Activated naive CD4-positive, alpha-beta T cell treated with Interleukin-2 at 50 U/mL for 16 hours (primary cell): ENCODE results near the gene KLRC3.
"Not testable (repeated sequence)": the region's sequence is repeated elsewhere in the genome, so short reads cannot be mapped to it uniquely, and the experiment has no call there.

ENCODE experiments used
- DNase-seq: peaks from one replicate; pipeline ENCODE4 v3.0.0-alpha.2; 2020

Gene KLRC3

DNA sequence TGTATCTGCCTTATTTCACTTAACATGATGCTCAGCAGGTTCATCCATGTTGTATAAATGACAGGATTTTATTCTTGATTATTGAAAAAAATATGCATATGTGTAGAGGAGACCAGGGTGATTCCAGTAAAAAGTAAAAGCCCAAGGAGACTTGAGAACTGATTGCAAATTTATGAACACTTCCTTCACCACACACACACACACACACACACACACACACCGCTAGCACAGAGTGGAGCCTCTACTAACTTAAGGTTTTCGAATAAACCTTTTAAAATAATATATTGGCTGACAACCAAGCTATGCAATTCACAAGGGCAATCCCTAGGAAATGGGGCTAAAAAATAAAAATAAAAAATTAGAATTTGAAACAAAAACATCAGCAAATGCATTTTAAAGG, 22.2 kb downstream of the KLRC3 start:
- DNase-seq, result no peak

DNA sequence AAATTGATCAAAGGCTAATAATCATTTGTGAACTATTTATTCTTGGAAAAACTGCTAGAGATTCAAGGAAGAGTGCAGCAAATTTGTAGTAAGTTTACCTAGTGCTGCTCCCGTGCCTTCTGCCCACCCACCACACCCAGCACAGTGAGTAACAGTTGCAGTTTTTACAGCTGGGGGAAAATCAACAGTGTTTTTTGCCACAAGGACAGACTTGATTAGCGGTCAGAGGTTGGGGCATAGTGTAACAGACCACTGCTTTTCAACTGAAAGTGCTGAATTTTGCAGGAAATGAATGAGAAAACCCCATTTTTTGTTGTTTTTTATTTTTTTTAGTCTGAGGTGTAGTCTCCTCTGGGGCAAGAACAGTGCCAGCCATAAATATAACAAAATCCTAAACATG, 23.1 kb downstream of the KLRC3 start:
- no peak for DNase-seq

DNA sequence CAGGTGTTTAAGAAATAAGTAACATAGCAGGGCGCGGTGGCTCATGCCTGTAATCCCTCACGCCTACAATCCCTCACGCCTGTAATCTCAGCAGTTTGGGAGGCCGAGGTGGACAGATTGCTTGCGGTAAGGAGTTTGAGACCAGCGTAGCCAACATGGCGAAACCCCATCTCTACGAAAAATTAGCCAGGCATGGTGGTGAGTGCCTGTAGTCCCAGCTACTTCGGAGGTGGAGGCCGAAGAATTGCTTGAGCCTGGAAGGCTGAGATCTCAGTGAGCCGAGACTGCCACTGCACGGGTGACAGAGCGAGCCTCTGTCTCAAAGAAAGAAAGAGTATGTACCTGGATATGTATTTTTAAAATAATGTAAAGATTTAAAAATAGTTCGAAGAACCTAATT, 24.2 kb downstream of the KLRC3 start:
- not testable (repeated sequence) for DNase-seq

DNA sequence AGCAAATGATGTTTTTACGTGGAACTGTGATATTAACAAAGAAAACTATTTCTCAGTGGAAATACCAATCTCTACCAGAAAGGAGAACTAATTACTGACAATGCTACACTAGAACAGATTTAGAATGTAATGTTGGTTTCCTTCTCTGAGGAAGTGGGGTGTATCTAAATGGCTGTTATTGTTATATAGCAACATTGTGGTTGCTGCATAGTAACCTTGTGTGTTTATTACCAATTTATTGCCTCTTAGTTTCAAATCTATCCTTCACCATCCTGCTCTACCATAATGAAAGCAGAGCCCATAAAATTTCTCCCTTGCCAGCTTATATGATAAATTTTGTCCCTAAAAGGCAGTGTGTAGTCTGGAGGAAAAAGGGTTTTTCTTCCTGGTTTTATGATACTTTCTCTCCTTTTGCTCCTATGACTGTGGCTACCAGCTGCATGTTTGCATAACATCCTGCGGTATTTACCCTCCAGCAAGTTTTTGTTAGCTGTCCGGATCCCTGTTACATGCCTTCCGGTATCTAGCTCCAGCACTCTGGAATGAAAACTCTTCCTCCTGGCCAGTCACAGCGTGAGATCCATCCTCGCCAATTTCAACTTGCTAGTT, 24.9 kb downstream of the KLRC3 start:
- DNase-seq, result no peak

DNA sequence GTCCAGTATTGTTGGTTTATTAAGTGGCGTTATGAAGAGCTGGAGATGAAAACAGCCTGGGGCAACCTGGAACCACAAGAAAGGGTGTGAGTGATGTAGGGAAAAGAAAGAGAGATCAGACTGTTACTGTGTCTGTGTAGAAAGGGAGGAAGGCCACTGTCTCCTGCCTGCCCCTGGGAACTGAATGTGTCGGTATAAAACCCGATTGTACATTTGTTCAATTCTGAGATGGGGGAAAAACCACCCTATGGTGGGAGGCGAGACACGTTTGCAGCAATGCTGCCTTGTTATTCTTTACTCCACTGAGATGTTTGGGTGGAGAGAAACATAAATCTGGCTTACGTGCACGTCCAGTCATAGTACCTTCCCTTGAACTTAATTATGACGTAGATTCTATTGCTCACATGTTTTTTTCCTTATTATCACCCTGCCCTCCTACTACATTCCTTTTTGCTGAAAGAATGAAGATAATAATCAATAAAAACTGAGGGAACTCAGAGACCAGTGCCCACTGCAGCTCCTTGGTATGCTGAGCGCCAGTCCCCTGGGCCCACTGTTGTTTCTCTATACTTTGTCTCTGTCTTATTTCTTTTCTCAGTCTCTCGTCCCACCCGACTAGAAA, 25.8 kb downstream of the KLRC3 start:
- not testable (repeated sequence) for DNase-seq

DNA sequence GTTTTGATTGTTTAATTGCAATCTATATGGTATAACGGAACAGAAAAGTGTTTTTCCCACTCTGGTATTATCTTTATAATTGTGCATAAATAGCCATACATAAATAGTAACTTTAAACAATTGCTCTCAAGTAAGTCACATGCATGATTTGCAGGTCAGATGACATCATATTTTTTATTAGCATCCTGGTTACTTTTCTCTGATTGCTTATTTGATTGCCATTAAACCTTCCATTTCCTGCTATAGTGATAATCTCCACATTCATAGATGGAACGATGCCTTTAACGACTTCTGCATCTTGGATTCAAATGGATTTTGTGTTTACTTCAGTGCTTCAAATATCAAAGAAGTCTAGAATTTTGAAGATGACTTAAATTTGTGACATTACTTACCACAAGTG, 27.1 kb downstream of the KLRC3 start:
- DNase-seq, result no peak

DNA sequence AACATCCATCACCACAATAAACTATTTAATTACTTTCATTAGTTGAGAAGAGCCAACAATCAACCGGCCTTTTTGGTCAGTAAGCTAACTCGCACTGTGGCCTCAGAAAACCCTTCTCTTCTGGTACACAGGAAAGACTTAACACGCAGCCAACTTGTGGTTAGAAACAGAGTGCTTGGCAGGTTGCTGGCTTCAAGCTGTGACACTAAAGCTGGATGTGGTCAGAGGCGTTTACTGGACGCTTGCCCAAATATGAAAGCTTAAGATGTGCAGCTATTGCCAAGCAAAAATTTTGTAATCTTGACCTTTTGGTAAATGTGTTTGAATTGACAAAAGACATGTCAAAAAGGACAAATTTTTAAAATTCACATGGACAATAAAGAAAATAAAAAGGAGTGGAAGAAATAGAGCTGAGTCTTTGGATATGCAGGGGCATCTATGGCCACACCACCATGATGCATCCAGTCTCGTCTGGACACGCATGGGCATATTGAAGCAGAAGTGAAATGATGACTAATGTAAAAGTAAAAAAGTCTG, 27.9 kb downstream of the KLRC3 start:
- DNase-seq, result no peak

DNA sequence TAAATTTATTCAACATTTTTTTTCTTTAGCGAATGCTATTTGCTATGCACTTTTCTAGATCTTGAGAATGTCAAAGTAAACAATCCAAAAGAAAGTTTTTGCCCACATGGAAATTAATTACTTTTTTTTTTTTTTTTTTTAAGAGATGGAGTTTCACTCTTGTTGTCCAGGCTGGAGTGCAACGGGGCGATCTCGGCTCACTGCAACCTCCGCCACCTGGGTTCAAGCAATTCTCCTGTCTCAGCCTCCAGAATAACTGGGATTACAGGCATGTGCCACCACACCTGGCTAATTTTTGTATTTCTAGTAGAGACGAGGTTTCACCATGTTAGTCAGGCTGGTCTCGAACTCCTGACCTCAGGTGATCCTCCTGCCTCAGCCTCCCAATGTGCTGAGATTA, 29.4 kb downstream of the KLRC3 start:
- DNase-seq, result not testable (repeated sequence)

DNA sequence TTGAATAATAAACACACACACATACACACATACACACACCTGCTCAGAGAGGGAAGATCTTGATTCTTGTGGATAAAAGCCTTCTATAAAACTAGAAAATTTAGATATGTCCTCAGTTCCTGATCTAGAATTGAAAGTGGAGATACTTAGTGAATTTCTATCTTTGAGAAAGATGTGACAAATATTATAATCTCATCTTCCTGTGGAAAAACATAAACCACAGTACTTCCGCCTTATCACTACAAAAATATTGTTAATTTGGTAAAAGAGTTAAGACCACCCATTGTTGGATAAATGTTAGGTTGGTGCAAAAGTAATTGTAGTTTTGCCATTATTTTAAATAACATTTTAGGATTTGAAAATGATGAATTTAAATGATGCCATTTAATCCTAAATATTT, 30.5 kb downstream of the KLRC3 start, which contains the start of gene KLRK1:
Gene KLRK1, minus strand, starts transcription at position 138 of the 400 bp plus-strand sequence. CDS start 1,231 bp downstream, outside the sequence.
- DNase-seq, result no peak

DNA sequence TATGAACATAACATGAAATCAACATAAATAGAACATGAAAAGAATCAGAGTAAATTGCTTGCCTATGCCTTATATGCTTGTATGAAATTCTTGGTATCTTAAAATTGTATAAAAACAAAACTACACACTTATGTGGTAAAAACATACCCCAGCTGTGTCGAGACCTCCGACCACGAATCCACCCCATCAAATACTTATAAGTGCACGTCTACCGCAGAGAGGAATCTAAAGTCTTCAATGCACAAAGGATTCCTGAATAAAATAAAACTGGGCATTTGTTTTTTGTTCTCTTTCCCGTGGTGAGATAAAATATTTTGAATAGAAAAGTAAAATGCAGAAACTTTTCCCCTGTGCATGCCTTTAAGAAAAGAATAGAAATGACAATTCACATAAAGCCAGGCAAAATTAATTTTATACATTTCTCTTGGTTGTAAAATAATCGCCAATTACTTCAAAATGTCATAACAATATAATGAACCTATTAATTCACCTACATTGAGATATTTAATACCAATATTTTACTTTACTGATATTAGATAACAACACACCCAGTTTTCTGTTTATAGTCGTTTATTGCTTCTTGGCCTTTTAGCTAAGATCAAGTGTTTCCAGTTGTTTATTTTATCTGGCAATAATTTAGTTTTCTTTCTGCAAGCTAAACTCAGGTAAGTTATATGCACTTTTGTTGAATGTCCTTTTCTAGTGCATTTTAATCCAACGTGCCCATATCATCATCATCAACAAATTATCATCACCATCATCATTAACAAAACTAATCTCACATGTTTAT, 31.6 kb downstream of the KLRC3 start:
- no peak for DNase-seq

DNA sequence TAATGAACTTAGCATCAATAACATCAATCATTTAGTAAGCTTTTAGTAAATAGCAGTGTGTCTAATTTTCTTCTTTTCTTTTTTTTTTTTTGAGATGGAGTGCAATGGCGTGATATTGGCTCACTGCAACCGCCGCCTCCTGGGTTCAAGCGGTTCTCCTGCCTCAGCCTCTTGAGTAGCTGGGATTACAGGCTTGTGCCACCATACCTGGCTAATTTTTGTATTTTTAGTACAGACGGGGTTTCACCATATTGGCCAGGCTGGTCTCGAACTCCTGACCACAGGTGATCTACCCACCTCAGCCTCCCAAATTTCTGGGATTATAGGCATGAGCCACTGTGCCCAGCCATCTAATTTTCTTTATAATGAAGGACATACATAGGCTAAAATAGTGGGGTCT, 32.9 kb downstream of the KLRC3 start:
- DNase-seq, result not testable (repeated sequence)

DNA sequence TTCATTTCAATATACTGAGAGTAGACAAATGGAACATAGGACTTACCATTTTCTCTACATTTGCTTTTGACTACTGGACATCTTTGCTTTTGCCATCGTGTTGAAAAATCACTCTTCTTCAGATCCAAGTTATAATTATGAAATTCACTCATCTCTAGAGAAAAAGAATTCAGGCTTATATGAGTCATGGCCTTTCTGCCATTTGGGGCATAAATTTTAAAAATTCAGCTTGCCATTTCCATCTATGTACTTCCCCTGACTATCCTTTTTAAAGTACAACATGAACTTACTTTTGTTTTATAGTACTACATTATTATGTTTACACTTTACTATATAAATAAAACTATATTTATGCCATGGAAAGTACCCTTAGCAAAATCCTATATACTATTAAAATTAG, 33.5 kb downstream of the KLRC3 start:
- no peak for DNase-seq

DNA sequence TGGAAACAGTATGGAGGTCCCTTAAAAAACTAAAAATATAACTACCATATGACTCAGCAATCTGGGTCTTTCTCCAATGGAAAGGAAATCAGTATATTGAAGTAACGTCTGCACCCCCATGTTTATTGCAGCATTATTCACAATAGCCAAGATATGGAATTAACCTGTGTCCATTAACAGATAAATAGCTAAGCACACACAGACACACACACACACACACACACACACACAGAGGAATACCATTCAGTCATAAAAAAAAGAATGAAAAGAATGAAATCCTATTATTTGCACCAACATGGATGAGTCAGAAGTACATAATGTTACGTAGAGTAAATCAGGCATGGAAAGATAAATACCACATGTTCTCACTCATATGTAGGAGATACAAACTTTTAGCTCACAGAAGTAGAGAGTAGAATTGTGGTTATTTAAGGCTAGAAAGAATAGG, 35.2 kb downstream of the KLRC3 start:
- DNase-seq, result no peak

DNA sequence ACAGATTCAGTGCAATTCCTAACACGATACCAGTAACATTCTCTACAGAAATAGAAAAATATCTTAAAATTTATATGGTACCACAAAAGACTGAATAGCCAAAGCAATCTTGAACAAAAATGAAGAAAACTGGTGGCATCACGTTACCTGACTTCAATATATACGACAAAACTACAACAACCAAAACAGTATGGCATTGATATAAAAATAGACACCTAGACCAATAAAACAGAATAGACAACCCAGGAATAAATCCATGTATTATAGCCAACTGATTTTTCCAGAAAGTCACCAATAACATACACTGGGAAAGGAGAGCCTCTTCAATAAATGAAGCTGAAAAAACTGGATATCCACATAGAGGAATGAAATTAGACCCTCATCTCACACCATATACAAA, 36.2 kb downstream of the KLRC3 start:
- DNase-seq, result no peak

DNA sequence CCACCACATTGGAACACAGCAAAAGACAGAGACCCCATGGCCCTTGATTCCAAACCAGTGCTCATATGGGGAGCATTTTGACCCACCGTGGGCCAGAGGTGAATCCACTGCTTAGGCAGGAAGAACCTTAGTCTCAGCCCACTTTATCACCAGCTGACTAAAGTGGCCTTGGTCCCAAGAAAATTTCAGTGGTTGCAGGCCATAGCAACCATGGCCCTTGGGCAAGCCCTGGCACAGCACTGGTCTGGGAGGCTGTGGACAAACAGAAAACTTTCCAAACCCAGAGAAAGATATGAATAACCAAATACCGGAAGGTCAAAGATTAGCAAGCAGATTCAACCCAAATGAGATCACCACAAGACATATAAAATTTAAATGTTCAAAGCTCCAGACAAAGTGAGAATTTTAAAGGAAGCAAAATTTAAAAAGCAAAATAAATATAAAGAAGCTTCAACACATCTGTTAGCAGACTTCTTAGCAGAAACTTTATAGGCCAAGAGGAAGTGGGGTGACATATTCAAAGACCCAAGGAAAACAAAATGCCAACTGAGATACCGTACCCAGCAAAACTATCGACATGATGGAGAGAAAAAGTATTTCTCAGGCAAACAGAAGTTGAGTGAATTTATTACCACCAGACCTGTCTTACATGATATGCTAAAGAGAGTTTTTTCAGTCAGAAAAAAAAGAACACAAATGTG, 38.3 kb downstream of the KLRC3 start:
- no peak for DNase-seq

DNA sequence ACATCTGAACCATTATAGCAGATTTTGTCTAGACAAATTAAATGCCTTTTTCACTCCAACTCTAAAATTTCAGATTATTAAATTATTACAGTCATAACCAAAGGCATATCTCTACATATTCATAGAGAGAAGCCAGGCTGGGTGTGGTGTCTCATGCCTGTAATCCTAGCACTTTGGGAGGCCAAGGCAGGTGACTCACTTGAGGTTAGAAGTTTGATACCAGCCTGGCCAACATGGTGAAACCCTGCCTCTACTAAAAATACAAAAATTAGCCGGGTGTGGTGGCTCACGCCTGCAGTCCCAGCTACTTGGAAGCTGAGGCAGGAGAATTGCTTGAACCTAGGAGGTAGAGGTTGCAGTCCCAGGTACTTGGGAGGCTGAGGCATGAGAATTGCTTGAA, 41.7 kb downstream of the KLRC3 start:
- not testable (repeated sequence) for DNase-seq

DNA sequence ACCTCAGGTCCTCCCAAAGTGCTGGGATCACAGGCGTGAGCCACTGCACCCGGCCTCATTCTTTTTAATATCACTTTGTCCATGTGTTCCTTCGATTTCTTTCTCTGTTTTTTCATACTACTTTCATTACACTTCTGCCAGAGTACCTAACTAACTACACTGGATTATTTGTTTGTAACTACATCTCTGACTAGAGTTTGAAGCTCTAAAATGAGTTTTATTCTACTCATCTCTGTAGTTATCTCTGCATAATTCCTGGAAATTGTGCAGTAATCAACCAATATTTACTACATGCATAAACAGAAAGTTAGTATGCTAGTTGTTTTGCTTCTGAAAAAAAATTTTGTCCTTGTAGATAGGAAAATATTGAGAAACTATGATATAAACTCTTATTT, 45.8 kb downstream of the KLRC3 start:
- DNase-seq, result no peak

DNA sequence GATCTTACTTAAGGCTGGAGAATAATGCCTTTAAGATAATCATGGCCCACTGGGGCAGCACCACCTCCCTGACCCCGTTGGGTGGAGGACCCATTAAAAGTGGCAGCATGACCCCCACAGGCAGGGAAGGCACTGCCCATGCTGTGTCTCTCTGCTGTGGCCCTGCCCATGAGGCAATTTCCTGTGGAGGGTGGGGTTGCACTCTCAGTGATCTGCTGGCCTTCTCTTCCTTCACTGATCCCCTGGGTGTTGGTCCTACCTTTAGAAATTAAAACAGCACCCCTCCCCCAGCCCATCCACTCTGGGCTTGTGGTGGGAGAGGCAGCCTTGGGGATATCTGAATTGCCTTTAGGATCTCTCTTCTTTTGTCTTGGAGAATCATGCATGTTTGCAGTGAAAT, 47.8 kb downstream of the KLRC3 start:
- no peak for DNase-seq

DNA sequence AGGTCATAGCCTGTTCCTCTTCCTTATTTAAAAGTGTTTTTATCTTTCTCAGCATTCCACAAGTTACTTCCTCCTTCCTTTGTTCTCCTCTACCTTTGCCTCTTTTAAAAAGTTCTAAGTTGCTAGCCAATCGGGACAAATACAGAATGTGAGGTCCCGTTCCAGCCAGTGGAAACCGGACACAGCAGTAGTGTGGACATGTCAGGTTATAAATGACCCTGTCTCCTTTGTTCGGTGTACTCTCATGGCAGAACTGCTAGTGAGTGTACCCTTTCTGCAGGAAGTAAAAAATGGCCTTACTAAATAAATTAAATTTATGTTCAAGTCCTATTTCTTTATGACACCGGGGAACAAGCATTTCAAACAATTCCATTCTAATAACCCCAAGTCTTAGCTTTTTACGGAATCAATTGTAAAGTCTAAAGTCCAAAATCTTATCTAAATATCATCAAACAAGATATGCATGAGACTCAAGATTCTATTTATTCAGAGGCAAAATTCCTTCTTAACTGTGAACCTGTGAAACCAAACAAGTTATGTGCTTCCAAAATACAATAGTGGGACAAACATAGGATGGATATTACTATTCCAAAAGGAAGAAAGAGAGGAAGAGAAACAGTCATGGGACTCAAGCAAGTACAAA, 48.4 kb downstream of the KLRC3 start:
- not testable (repeated sequence) for DNase-seq

DNA sequence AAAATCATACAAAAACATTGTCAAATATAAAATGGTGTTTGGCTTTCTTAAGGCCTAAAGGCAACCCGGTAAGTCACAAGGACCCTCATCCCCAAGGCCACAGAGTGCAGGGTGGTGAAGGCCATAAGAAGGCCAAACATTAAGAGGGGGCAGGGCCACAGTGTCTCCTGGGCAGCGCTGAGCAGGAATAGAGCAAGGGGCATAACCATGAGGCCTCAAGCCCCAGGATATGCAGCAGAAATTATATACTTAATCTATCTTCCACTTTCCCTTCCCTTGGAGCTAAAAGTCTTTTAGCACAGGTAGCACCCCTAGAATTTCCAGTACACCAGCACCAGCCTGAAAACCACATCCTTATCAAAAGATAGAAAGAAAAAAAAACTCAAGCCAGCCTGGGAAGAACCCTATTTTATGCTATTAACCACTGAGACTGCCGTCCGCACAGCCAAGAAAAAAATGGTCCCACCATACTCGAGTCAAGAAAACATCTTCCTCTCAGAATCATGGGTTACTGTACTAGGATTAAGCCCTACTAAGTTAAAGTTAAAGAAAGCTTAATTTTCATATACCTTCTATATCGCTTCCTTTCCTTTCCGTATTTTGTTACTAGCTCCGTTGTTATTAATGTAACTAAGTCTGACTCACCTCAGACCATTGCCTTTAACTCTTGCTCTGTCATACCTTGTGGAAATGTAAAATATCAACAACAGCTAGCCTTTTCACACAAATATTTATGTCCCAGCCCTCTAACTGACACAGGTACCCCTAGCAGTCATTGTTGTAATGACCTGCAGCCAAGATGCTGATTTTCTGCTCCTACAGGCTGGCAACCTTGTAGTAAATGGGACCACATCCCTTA, 50.6 kb downstream of the KLRC3 start:
- DNase-seq, result no peak
